Panc1 (cell line): Measurements from ENCODE around the gene GMDS.

Experiments used
- POLR2AphosphoS5 ChIP-seq: IDR thresholded peaks from 2 replicates; pipeline ENCODE4 v1.6.1; 2012; ENCODE audit warnings: mild to moderate bottlenecking, low read depth, low read length, moderate library complexity
- SIN3A ChIP-seq: IDR thresholded peaks from 2 replicates; pipeline ENCODE4 v1.6.1; 2012; ENCODE audit warnings: low read depth, mild to moderate bottlenecking, low read length, moderate library complexity, borderline replicate concordance; ENCODE audit not compliant: insufficient read depth
- TCF7L2 ChIP-seq: IDR thresholded peaks from 2 replicates; pipeline ENCODE4 v1.6.1; 2011; ENCODE audit warnings: mild to moderate bottlenecking, low read depth, low read length, inconsistent platforms
- TF ChIP-seq, protein P1 (sequence below), 2 experiments: IDR thresholded peaks; 2 replicates each; pipeline ENCODE4 v1.6.1; 2011 to 2012; ENCODE audit warnings: low read depth in 2 of 2, control low read depth in 1 of 2, low read length in 1 of 2, mild to moderate bottlenecking in 1 of 2, moderate library complexity in 1 of 2; ENCODE audit not compliant: insufficient read depth in 1 of 2
- TF ChIP-seq, protein P2 (sequence below): fragments of 450-650 bp; IDR thresholded peaks from 2 replicates; pipeline ENCODE4 v1.5.1; 2017; ENCODE audit warnings: mild to moderate bottlenecking

DNA sequence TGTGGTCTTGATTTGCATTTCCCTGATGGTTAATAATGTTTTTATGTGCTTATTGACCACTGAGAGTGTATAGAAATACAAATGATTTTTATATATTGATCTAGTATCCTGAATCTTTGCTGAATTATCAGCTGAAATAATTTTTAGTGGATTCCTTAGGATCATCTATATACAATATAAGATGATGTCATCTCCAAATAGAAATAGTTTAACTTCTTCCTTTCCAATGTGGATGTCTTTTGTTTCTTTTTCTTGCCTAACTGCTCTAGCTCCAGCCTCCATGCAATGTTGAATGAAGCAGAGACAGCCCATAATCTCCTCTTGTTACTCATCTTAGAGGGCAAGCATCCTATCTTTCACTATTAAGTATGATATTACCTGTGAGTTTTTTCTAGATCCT, 226.4 kb downstream of the GMDS start:
- TF ChIP-seq, protein P1, sequence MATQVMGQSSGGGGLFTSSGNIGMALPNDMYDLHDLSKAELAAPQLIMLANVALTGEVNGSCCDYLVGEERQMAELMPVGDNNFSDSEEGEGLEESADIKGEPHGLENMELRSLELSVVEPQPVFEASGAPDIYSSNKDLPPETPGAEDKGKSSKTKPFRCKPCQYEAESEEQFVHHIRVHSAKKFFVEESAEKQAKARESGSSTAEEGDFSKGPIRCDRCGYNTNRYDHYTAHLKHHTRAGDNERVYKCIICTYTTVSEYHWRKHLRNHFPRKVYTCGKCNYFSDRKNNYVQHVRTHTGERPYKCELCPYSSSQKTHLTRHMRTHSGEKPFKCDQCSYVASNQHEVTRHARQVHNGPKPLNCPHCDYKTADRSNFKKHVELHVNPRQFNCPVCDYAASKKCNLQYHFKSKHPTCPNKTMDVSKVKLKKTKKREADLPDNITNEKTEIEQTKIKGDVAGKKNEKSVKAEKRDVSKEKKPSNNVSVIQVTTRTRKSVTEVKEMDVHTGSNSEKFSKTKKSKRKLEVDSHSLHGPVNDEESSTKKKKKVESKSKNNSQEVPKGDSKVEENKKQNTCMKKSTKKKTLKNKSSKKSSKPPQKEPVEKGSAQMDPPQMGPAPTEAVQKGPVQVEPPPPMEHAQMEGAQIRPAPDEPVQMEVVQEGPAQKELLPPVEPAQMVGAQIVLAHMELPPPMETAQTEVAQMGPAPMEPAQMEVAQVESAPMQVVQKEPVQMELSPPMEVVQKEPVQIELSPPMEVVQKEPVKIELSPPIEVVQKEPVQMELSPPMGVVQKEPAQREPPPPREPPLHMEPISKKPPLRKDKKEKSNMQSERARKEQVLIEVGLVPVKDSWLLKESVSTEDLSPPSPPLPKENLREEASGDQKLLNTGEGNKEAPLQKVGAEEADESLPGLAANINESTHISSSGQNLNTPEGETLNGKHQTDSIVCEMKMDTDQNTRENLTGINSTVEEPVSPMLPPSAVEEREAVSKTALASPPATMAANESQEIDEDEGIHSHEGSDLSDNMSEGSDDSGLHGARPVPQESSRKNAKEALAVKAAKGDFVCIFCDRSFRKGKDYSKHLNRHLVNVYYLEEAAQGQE (IDR thresholded peaks at IDR 0.05; ENCODE audit: insufficient read depth in 1 of 2, low read depth in 2 of 2, low read length in 1 of 2), result no peak
- no peak for TF ChIP-seq SIN3A
- TF ChIP-seq, protein P2, sequence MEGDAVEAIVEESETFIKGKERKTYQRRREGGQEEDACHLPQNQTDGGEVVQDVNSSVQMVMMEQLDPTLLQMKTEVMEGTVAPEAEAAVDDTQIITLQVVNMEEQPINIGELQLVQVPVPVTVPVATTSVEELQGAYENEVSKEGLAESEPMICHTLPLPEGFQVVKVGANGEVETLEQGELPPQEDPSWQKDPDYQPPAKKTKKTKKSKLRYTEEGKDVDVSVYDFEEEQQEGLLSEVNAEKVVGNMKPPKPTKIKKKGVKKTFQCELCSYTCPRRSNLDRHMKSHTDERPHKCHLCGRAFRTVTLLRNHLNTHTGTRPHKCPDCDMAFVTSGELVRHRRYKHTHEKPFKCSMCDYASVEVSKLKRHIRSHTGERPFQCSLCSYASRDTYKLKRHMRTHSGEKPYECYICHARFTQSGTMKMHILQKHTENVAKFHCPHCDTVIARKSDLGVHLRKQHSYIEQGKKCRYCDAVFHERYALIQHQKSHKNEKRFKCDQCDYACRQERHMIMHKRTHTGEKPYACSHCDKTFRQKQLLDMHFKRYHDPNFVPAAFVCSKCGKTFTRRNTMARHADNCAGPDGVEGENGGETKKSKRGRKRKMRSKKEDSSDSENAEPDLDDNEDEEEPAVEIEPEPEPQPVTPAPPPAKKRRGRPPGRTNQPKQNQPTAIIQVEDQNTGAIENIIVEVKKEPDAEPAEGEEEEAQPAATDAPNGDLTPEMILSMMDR, result no peak
- TF ChIP-seq POLR2AphosphoS5, result no peak
- no peak for TF ChIP-seq TCF7L2
